OCI-LY1 (cell line): ENCODE measurements around the gene POLK.
"Not testable (repeated sequence)": the region's sequence is repeated elsewhere in the genome, so short reads cannot be mapped to it uniquely, and the experiment has no call there.

Experiments used
- EZH2 ChIP-seq: fragments of 200-600 bp; sonication (generic), shearing (Covaris generic); IDR thresholded peaks from 2 replicates; pipeline ENCODE4 v1.8.0; 2017; ENCODE audit warnings: borderline replicate concordance, mixed run types, mild to moderate bottlenecking, antibody characterized with exemption, low read length, moderate library complexity, mixed read lengths
- TF ChIP-seq, protein P1 (sequence below): fragments of 200-600 bp; sonication (generic), shearing (Covaris generic); IDR thresholded peaks from 2 replicates; pipeline ENCODE4 v1.5.1; 2017; ENCODE audit warnings: mild to moderate bottlenecking, antibody characterized with exemption, low read length, moderate library complexity, mixed read lengths

DNA sequence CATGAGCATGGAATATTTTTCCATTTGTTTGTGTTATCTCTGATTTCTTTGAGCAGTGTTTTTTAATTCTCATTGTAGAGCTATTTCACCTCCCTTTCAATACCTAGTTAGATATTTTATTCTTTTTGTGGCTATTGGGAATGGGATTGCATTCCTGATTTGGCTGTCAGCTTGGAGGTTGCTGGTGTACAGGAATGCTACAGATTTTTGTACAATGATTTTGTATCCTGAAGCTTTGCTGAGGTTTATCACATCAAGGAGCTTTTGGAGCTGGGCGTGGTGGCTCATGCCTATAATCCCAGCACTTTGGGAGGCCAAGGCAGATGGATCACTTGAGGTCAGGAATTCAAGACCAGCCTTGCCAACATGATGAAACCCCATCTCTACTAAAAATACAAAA, 22.0 kb downstream of the POLK start:
- TF ChIP-seq, protein P1, sequence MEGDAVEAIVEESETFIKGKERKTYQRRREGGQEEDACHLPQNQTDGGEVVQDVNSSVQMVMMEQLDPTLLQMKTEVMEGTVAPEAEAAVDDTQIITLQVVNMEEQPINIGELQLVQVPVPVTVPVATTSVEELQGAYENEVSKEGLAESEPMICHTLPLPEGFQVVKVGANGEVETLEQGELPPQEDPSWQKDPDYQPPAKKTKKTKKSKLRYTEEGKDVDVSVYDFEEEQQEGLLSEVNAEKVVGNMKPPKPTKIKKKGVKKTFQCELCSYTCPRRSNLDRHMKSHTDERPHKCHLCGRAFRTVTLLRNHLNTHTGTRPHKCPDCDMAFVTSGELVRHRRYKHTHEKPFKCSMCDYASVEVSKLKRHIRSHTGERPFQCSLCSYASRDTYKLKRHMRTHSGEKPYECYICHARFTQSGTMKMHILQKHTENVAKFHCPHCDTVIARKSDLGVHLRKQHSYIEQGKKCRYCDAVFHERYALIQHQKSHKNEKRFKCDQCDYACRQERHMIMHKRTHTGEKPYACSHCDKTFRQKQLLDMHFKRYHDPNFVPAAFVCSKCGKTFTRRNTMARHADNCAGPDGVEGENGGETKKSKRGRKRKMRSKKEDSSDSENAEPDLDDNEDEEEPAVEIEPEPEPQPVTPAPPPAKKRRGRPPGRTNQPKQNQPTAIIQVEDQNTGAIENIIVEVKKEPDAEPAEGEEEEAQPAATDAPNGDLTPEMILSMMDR, result not testable (repeated sequence)
- TF ChIP-seq EZH2, result not testable (repeated sequence)
